H9 (cell line): ENCODE measurements around the gene KIAA0513. TPM values are rescaled to one million over a fixed set of nuclear protein-coding genes. Genes with fewer than 3 reads are reported as not detected.

Experiments used
- DNase-seq: peaks from one replicate; pipeline ENCODE4 v3.0.0-alpha.2; 2017
- H2AFZ ChIP-seq: one replicate; pipeline ENCODE4 v1.6.1; 2013; ENCODE audit warnings: mild to moderate bottlenecking, low read length, control low read depth, moderate library complexity
- H2AK5ac ChIP-seq: 2 replicates; pipeline ENCODE4 v1.6.1; 2013; ENCODE audit warnings: low read length, control low read depth, mixed read lengths; ENCODE audit not compliant: insufficient read length
- H2BK120ac ChIP-seq: one replicate; pipeline ENCODE4 v1.6.1; 2013; ENCODE audit warnings: low read depth, mild to moderate bottlenecking, low read length, control low read depth, inconsistent platforms; ENCODE audit not compliant: poor library complexity, severe bottlenecking
- H2BK12ac ChIP-seq: 2 replicates; pipeline ENCODE4 v1.6.1; 2013; ENCODE audit warnings: low read length, control low read depth, mixed read lengths, low read depth; ENCODE audit not compliant: insufficient read length
- H2BK15ac ChIP-seq: 2 replicates; pipeline ENCODE4 v1.6.1; 2013; ENCODE audit warnings: low read depth, low read length, control low read depth
- H2BK20ac ChIP-seq: one replicate; pipeline ENCODE4 v1.6.1; 2013; ENCODE audit warnings: low read depth, mild to moderate bottlenecking, low read length, control low read depth, inconsistent platforms; ENCODE audit not compliant: poor library complexity, severe bottlenecking
- H2BK5ac ChIP-seq: 2 replicates; pipeline ENCODE4 v1.6.1; 2013; ENCODE audit warnings: low read length, control low read depth, mixed read lengths; ENCODE audit not compliant: insufficient read length
- H3K14ac ChIP-seq: 2 replicates; pipeline ENCODE4 v1.6.1; 2013; ENCODE audit warnings: low read length, control low read depth; ENCODE audit not compliant: insufficient read depth
- H3K18ac ChIP-seq: 2 replicates; pipeline ENCODE4 v1.6.1; 2013; ENCODE audit warnings: low read depth, mild to moderate bottlenecking, mixed read lengths, low read length, control low read depth; ENCODE audit not compliant: insufficient read length
- H3K23ac ChIP-seq: 2 replicates; pipeline ENCODE4 v1.6.1; 2013; ENCODE audit warnings: low read length, control low read depth, mixed read lengths, low read depth; ENCODE audit not compliant: insufficient read length
- H3K23me2 ChIP-seq: 2 replicates; pipeline ENCODE4 v1.6.1; 2013; ENCODE audit warnings: low read depth, mild to moderate bottlenecking, mixed read lengths, low read length, control low read depth; ENCODE audit not compliant: insufficient read length, poor library complexity, severe bottlenecking
- H3K27ac ChIP-seq: 2 replicates; pipeline ENCODE4 v1.5.1; 2013; ENCODE audit warnings: low read length, control low read depth, mixed read lengths, low read depth; ENCODE audit not compliant: insufficient read length
- H3K27me3 ChIP-seq: 2 replicates; pipeline ENCODE4 v1.6.1; 2013; ENCODE audit warnings: low read length, control low read depth, inconsistent platforms; ENCODE audit not compliant: insufficient read depth
- H3K4ac ChIP-seq: 2 replicates; pipeline ENCODE4 v1.6.1; 2013; ENCODE audit warnings: low read depth, mild to moderate bottlenecking, control low read depth, inconsistent platforms, low read length, moderate library complexity
- H3K4me1 ChIP-seq: 2 replicates; pipeline ENCODE4 v1.6.1; 2013; ENCODE audit warnings: low read length, control low read depth, inconsistent platforms; ENCODE audit not compliant: insufficient read depth
- H3K4me2 ChIP-seq: 2 replicates; pipeline ENCODE4 v1.6.1; 2013; ENCODE audit warnings: low read length, control low read depth, mixed read lengths; ENCODE audit not compliant: insufficient read length, insufficient read depth
- H3K56ac ChIP-seq: 2 replicates; pipeline ENCODE4 v1.6.1; 2013; ENCODE audit warnings: low read depth, mild to moderate bottlenecking, mixed read lengths, low read length, control low read depth; ENCODE audit not compliant: insufficient read length
- H3K79me1 ChIP-seq: 2 replicates; pipeline ENCODE4 v1.6.1; 2013; ENCODE audit warnings: low read depth, mild to moderate bottlenecking, moderate library complexity, low read length, control low read depth, inconsistent platforms; ENCODE audit not compliant: insufficient read depth, poor library complexity, severe bottlenecking
- H3K79me2 ChIP-seq: 2 replicates; pipeline ENCODE4 v1.6.1; 2013; ENCODE audit warnings: low read length, control low read depth, inconsistent platforms; ENCODE audit not compliant: insufficient read depth
- H3K9ac ChIP-seq: 2 replicates; pipeline ENCODE4 v1.6.1; 2013; ENCODE audit warnings: low read length, control low read depth, mixed read lengths; ENCODE audit not compliant: insufficient read length; ENCODE audit errors: extremely low read depth
- H3K9me3 ChIP-seq: one replicate; pipeline ENCODE4 v1.6.1; 2013; ENCODE audit warnings: low read depth, low read length, inconsistent platforms; ENCODE audit not compliant: control insufficient read depth
- H3T11ph ChIP-seq: one replicate; pipeline ENCODE4 v1.6.1; 2013; ENCODE audit warnings: mild to moderate bottlenecking, low read length, control low read depth, inconsistent platforms
- H4K20me1 ChIP-seq: one replicate; pipeline ENCODE4 v1.6.1; 2013; ENCODE audit not compliant: control insufficient read depth, insufficient read length, insufficient read depth
- H4K5ac ChIP-seq: 2 replicates; pipeline ENCODE4 v1.6.1; 2013; ENCODE audit warnings: low read depth, mild to moderate bottlenecking, mixed read lengths, low read length, control low read depth; ENCODE audit not compliant: insufficient read length
- H4K8ac ChIP-seq: replicated peaks from 2 replicates; pipeline ENCODE4 v1.6.1; 2013; ENCODE audit warnings: low read length, control low read depth, mixed read lengths, low read depth; ENCODE audit not compliant: insufficient read length
- H4K91ac ChIP-seq: 2 replicates; pipeline ENCODE4 v1.6.1; 2013; ENCODE audit warnings: low read depth, mild to moderate bottlenecking, moderate library complexity, mixed read lengths, low read length, control low read depth; ENCODE audit not compliant: insufficient read length
- H3K27ac Mint-ChIP-seq, 3 experiments: 2 replicates in 2 of 3; 3 replicates in 1 of 3; pipeline ENCODE4 v1.8.0; 2020 to 2021; ENCODE audit warnings: mixed read lengths in 3 of 3, mild to moderate bottlenecking in 1 of 3, moderate library complexity in 1 of 3
- H3K27me3 Mint-ChIP-seq: 2 replicates; pipeline ENCODE4 v1.8.0; 2021; ENCODE audit warnings: low read depth, mild to moderate bottlenecking, moderate library complexity, mixed read lengths
- H3K36me3 Mint-ChIP-seq, 3 experiments: 2 replicates in 2 of 3; 3 replicates in 1 of 3; pipeline ENCODE4 v1.8.0; 2020 to 2021; ENCODE audit warnings: low read depth in 3 of 3, mixed read lengths in 3 of 3; ENCODE audit not compliant: insufficient read depth in 1 of 3
- H3K4me1 Mint-ChIP-seq, 2 experiments: 2 replicates each; pipeline ENCODE4 v1.8.0; 2020; ENCODE audit warnings: mixed read lengths in 2 of 2
- H3K4me3 Mint-ChIP-seq, 2 experiments: 2 replicates in 1 of 2; 3 replicates in 1 of 2; pipeline ENCODE4 v1.8.0; 2020 to 2021; ENCODE audit warnings: mild to moderate bottlenecking in 2 of 2, mixed read lengths in 2 of 2, moderate library complexity in 1 of 2
- H3K9me3 Mint-ChIP-seq, 2 experiments: 2 replicates in 1 of 2; 3 replicates in 1 of 2; pipeline ENCODE4 v1.8.0; 2020; ENCODE audit warnings: mild to moderate bottlenecking in 2 of 2, mixed read lengths in 2 of 2, moderate library complexity in 1 of 2
- CTCF ChIP-seq: fragments of 200-600 bp; sonication (generic); conservative IDR thresholded peaks from 3 replicates; pipeline ENCODE4 v1.8.0; 2021; ENCODE audit warnings: antibody characterized with exemption, mild to moderate bottlenecking
- WGBS: extraction: QIAGEN DNeasy Blood & Tissue Kit; methylation state at CpG from one replicate; pipeline ENCODE4 v1.1.7; 2013; ENCODE audit warnings: missing lambda C conversion rate, low lambda C conversion rate, mixed read lengths; ENCODE audit not compliant: insufficient read length; ENCODE audit errors: extremely low coverage; 5-methylcytosine and 5-hydroxymethylcytosine counted together
- total RNA-seq: library from RNA; stranded (reverse); gene quantifications from 2 replicates; pipeline ENCODE4 v1.2.1, GENCODE V29; 2021

KIAA0513 gene
- total RNA-seq, 1 experiment from 2014 or later, result 4.7 TPM

- no peak overlapping the region for H3K27ac ChIP-seq
- no peak overlapping the region for H2BK15ac ChIP-seq
- no peaks in the 10 kb centered on the region for H3K36me3 Mint-ChIP-seq
- H3K4me1 Mint-ChIP-seq, result peaks cover 3 to 7% of the 10 kb centered on the region in 2 experiments; a peak in 2 of 4 replicates
- no peak overlapping the region for H2BK5ac ChIP-seq
- H3K27me3 Mint-ChIP-seq, result peaks cover 11% of the 10 kb centered on the region
- no peaks in the 10 kb centered on the region for H3K79me2 ChIP-seq
- no peak overlapping the region for H2BK12ac ChIP-seq
- no peaks in the 10 kb centered on the region; the same call in 1 of the 2 replicates for H3K4me1 ChIP-seq
- no peaks in the 10 kb centered on the region for H3K27me3 ChIP-seq
- no peak overlapping the region for H3K14ac ChIP-seq
- H3K9me3 ChIP-seq, result no peaks in the 10 kb centered on the region
- H4K20me1 ChIP-seq, result no peaks in the 10 kb centered on the region
- no peak overlapping the region for H3T11ph ChIP-seq
- H3K79me1 ChIP-seq, result no peaks in the 10 kb centered on the region
- no peak overlapping the region for H4K5ac ChIP-seq
- no peak for DNase-seq
- no peak overlapping the region for H2AK5ac ChIP-seq
- H3K23ac ChIP-seq, result no peak overlapping the region
- H3K23me2 ChIP-seq, result no peaks in the 10 kb centered on the region
- no peak overlapping the region for H3K56ac ChIP-seq
- no peak overlapping the region for H3K4me3 Mint-ChIP-seq
- TF ChIP-seq CTCF, result no peak
- no peak overlapping the region for H4K8ac ChIP-seq
- H2BK120ac ChIP-seq, result no peak overlapping the region
- no peak overlapping the region for H4K91ac ChIP-seq
- H3K4ac ChIP-seq, result no peak overlapping the region
- no peaks in the 10 kb centered on the region for H3K9me3 Mint-ChIP-seq
- H3K9ac ChIP-seq, result no peak overlapping the region
- no peak overlapping the region for H3K4me2 ChIP-seq
- no peak overlapping the region for H3K18ac ChIP-seq
- no peak overlapping the region for H2BK20ac ChIP-seq
- WGBS, result no CpG with 5 or more reads among the region's 20 CpGs
- no peak overlapping the region for H2AFZ ChIP-seq
- H3K27ac Mint-ChIP-seq, result no peak overlapping the region
These were observed 19.6 kb downstream of the KIAA0513 start for GRCh38 chr16:85046931-85047866.
